Small intestine (tissue), 7 donors: Measurements from ENCODE around the gene ATP8B3. TPM values are rescaled to one million over a fixed set of nuclear protein-coding genes. Genes with fewer than 3 reads are reported as not detected.

Source experiments
- DNase-seq, 2 donors: peaks; one replicate each; pipeline versions ENCODE4 v3.0.0 to v3.0.0-alpha.2; 2013
- FAIRE-seq: peaks from 2 replicates; lab custom pipeline; 2012; peaks lifted over from hg19 to GRCh38; lab: Jason Lieb, UNC
- H3K27ac ChIP-seq, 3 donors: one replicate each; pipeline ENCODE4 v1.5.1; 2013; ENCODE audit warnings: low read length in 2 of 3, mild to moderate bottlenecking in 2 of 3, control low read depth in 1 of 3, inconsistent platforms in 1 of 3, low read depth in 1 of 3, moderate library complexity in 1 of 3
- H3K27me3 ChIP-seq, 3 donors: one replicate each; pipeline ENCODE4 v1.6.1; 2013; ENCODE audit warnings: low read length in 3 of 3, inconsistent platforms in 1 of 3; ENCODE audit not compliant: control insufficient read depth in 3 of 3, insufficient read depth in 3 of 3
- H3K36me3 ChIP-seq, 3 donors: one replicate each; pipeline ENCODE4 v1.6.1; 2013; ENCODE audit warnings: low read length in 3 of 3, inconsistent platforms in 1 of 3, low read depth in 1 of 3, mild to moderate bottlenecking in 1 of 3, moderate library complexity in 1 of 3; ENCODE audit not compliant: control insufficient read depth in 3 of 3, insufficient read depth in 2 of 3
- H3K4me1 ChIP-seq, 3 donors: one replicate each; pipeline ENCODE4 v1.6.1; 2013; ENCODE audit warnings: low read length in 2 of 3, inconsistent platforms in 1 of 3, low read depth in 1 of 3, mild to moderate bottlenecking in 1 of 3, moderate library complexity in 1 of 3; ENCODE audit not compliant: control insufficient read depth in 3 of 3, insufficient read depth in 2 of 3
- H3K4me3 ChIP-seq, 3 donors: one replicate each; pipeline ENCODE4 v1.5.1; 2013; ENCODE audit warnings: low read length in 3 of 3, control low read depth in 1 of 3, inconsistent platforms in 1 of 3, low read depth in 1 of 3, mild to moderate bottlenecking in 1 of 3, moderate library complexity in 1 of 3
- H3K9me3 ChIP-seq, 2 donors: one replicate each; pipeline ENCODE4 v1.6.1; 2013; ENCODE audit warnings: low read depth in 1 of 2, low read length in 1 of 2; ENCODE audit not compliant: control insufficient read depth in 2 of 2, insufficient read depth in 1 of 2
- WGBS, 3 donors: extraction: QIAGEN DNeasy Blood & Tissue Kit; methylation state at CpG; one replicate each; pipeline ENCODE4 v1.1.7; 2013; 5-methylcytosine and 5-hydroxymethylcytosine counted together
- polyA plus RNA-seq, 4 donors: library from polyadenylated mRNA; stranded (reverse) in 3 of 4; unstranded in 1 of 4; fragments of 200-250 nt in 3 of 4; fragments of 120-200 nt in 1 of 4; gene quantifications; one replicate each; pipeline versions ENCODE4 v1.2.1 to v1.2.3, GENCODE V29; 2013
- donor health status: healthy with polysubstance abuse.
- donor health status: control.
- donor health status: control.
- donor health status: Bipolar disorder and iron deficiency.
- donor health status: healthy.

ATP8B3 gene
- polyA plus RNA-seq, 4 donors, result 0.45 to 0.52 (median 0.47) TPM; not detected in 1

- no peaks in the 10 kb centered on the region for H3K27me3 ChIP-seq
- no peak overlapping the region for H3K4me3 ChIP-seq
- peak overlapping the region in 1 of 3 donors; percentile 12 for H3K27ac ChIP-seq
- peaks cover 0 to 80% (median 0%) of the 10 kb centered on the region in 3 donors for H3K36me3 ChIP-seq
- H3K4me1 ChIP-seq, result peaks cover 3 to 21% (median 6%) of the 10 kb centered on the region in 3 donors
- H3K9me3 ChIP-seq, result no peaks in the 10 kb centered on the region
- WGBS, 3 donors, result 81 to 89% (median 86%) methylated on average over 35 of the region's 35 CpGs
- FAIRE-seq, result no peak
- no peak for DNase-seq
Measured at GRCh38 chr19:1841209-1841924, 29.3 kb upstream of the ATP8B3 start.

- Histone ChIP-seq H3K4me3 (no peak overlapping the region), H3K27me3 (no peaks in the 10 kb centered on the region), H3K4me1 (peaks cover 0 to 20% (median 4%) of the 10 kb centered on the region in 3 donors), H3K27ac (peak overlapping the region in 1 of 3 donors; percentile 2), H3K36me3 (peaks cover 0 to 77% (median 0%) of the 10 kb centered on the region in 3 donors), H3K9me3 (no peaks in the 10 kb centered on the region)
- WGBS, 3 donors, result 78 to 85% (median 78%) methylated on average over 21 to 22 of the region's 22 CpGs
- DNase-seq (no peak), FAIRE-seq (no peak)
Measured at GRCh38 chr19:1840541-1841115, 28.6 kb upstream of the ATP8B3 start.

GRCh38 chr19:1839658-1840540 lies 27.8 kb upstream of the ATP8B3 start:
- peak; percentile 38 to 75 for DNase-seq
- 35 to 48% (median 43%) methylated on average over 24 to 25 of the region's 25 CpGs for WGBS, 3 donors
- H3K9me3 ChIP-seq, result no peaks in the 10 kb centered on the region
- no peak for FAIRE-seq
- peak overlapping the region in 2 of 3 donors; percentile 15 to 18 for H3K27ac ChIP-seq
- H3K27me3 ChIP-seq, result no peaks in the 10 kb centered on the region
- peaks cover 0 to 20% (median 4%) of the 10 kb centered on the region in 3 donors for H3K4me1 ChIP-seq
- H3K4me3 ChIP-seq, result no peak overlapping the region
- H3K36me3 ChIP-seq, result peaks cover 0 to 75% (median 0%) of the 10 kb centered on the region in 3 donors

- Histone ChIP-seq H3K27me3 (no peaks in the 10 kb centered on the region), H3K36me3 (peaks cover 0 to 76% (median 0%) of the 10 kb centered on the region in 3 donors), H3K27ac (peak overlapping the region; percentile 4 to 53 (median 36)), H3K4me3 (no peak overlapping the region), H3K9me3 (no peaks in the 10 kb centered on the region), H3K4me1 (peaks cover 0 to 20% (median 4%) of the 10 kb centered on the region in 3 donors)
- FAIRE-seq, result no peak
- DNase-seq, result peak; percentile 48 to 71
- 20 to 36% (median 25%) methylated on average over 23 of the region's 23 CpGs for WGBS, 3 donors
Measured at GRCh38 chr19:1837625-1838105, 25.6 kb upstream of the ATP8B3 start.

- H3K9me3 ChIP-seq, result no peaks in the 10 kb centered on the region
- H3K27ac ChIP-seq, result no peak overlapping the region
- H3K4me3 ChIP-seq, result no peak overlapping the region
- FAIRE-seq (no peak), DNase-seq (no peak)
- H3K27me3 ChIP-seq, result no peaks in the 10 kb centered on the region
- WGBS, 3 donors, result 77 to 79% (median 78%) methylated on average over 11 of the region's 11 CpGs
- H3K36me3 ChIP-seq, result peaks cover 0 to 75% (median 0%) of the 10 kb centered on the region in 3 donors
- peaks cover 0 to 20% (median 4%) of the 10 kb centered on the region in 3 donors for H3K4me1 ChIP-seq
Measured at GRCh38 chr19:1837222-1837565, 25.1 kb upstream of the ATP8B3 start.

GRCh38 chr19:1836458-1837221 lies 24.6 kb upstream of the ATP8B3 start:
- H3K27ac ChIP-seq, result no peak overlapping the region
- H3K4me1 ChIP-seq, result peaks cover 0 to 20% (median 4%) of the 10 kb centered on the region in 3 donors
- H3K27me3 ChIP-seq, result no peaks in the 10 kb centered on the region
- H3K4me3 ChIP-seq, result no peak overlapping the region
- DNase-seq, result no peak
- no peaks in the 10 kb centered on the region for H3K9me3 ChIP-seq
- peaks cover 0 to 77% (median 0%) of the 10 kb centered on the region in 3 donors for H3K36me3 ChIP-seq
- no peak for FAIRE-seq
- 90 to 93% (median 92%) methylated on average over 29 to 31 of the region's 31 CpGs for WGBS, 3 donors

GRCh38 chr19:1833540-1833939 lies 21.5 kb upstream of the ATP8B3 start:
- Histone ChIP-seq H3K4me1 (peaks cover 0 to 6% (median 0%) of the 10 kb centered on the region in 3 donors), H3K36me3 (peaks cover 0 to 77% (median 0%) of the 10 kb centered on the region in 3 donors), H3K9me3 (no peaks in the 10 kb centered on the region), H3K27me3 (no peaks in the 10 kb centered on the region), H3K27ac (no peak overlapping the region), H3K4me3 (no peak overlapping the region)
- no peak for DNase-seq
- WGBS, 3 donors, result 80 to 87% (median 83%) methylated on average over 14 to 15 of the region's 15 CpGs
- FAIRE-seq, result no peak
